HEK293T (cell line): ENCODE measurements around the gene SSTR1.

ENCODE experiments used
- CTCF ChIA-PET: fragments of 350-600 bp; formaldehyde crosslinking; extraction: SDS; loops from one replicate; lab custom pipeline; 2021; ENCODE audit warnings: antibody characterized with exemption, inconsistent platforms; lab: Yijun Ruan, JAX
- POLR2A ChIA-PET: fragments of 350-600 bp; formaldehyde crosslinking; extraction: SDS; loops from one replicate; lab custom pipeline; 2020; ENCODE audit warnings: antibody characterized with exemption, inconsistent platforms; lab: Yijun Ruan, JAX
- DNase-seq: peaks from one replicate; pipeline ENCODE4 v3.0.0; 2012; ENCODE audit warnings: mixed read lengths; ENCODE audit errors: extremely low spot score
- ARNT ChIP-seq: fragments of 450-650 bp; IDR thresholded peaks from 2 replicates; pipeline ENCODE4 v1.6.1; 2017; ENCODE audit warnings: mild to moderate bottlenecking
- BHLHE40 ChIP-seq: fragments of 450-650 bp; IDR thresholded peaks from 2 replicates; pipeline ENCODE4 v1.6.1; 2016; ENCODE audit warnings: mild to moderate bottlenecking, moderate library complexity, borderline replicate concordance
- CTBP1 ChIP-seq: fragments of 450-650 bp; IDR thresholded peaks from 2 replicates; pipeline ENCODE4 v1.6.1; 2016; ENCODE audit warnings: borderline replicate concordance
- ELF4 ChIP-seq: fragments of 450-650 bp; IDR thresholded peaks from 2 replicates; pipeline ENCODE4 v1.6.1; 2017; ENCODE audit warnings: antibody characterized with exemption
- FOXA1 ChIP-seq: fragments of 450-650 bp; IDR thresholded peaks from 2 replicates; pipeline ENCODE4 v1.6.1; 2016; ENCODE audit warnings: mild to moderate bottlenecking
- FOXK2 ChIP-seq: fragments of 450-650 bp; IDR thresholded peaks from 2 replicates; pipeline ENCODE4 v1.6.1; 2016; ENCODE audit warnings: mild to moderate bottlenecking
- FOXM1 ChIP-seq: fragments of 450-650 bp; IDR thresholded peaks from 2 replicates; pipeline ENCODE4 v1.6.1; 2017; ENCODE audit warnings: mild to moderate bottlenecking, borderline replicate concordance
- HDGF ChIP-seq: fragments of 450-650 bp; IDR thresholded peaks from 2 replicates; pipeline ENCODE4 v1.6.1; 2017; ENCODE audit warnings: antibody characterized with exemption, borderline replicate concordance
- L3MBTL2 ChIP-seq: fragments of 450-650 bp; conservative IDR thresholded peaks from 2 replicates; pipeline ENCODE4 v1.6.1; 2016; ENCODE audit warnings: mild to moderate bottlenecking
- LEF1 ChIP-seq: fragments of 450-650 bp; IDR thresholded peaks from 2 replicates; pipeline ENCODE4 v1.6.1; 2017; ENCODE audit warnings: mild to moderate bottlenecking, borderline replicate concordance
- NFRKB ChIP-seq: fragments of 450-650 bp; IDR thresholded peaks from 2 replicates; pipeline ENCODE4 v1.6.1; 2016; ENCODE audit warnings: mild to moderate bottlenecking, moderate library complexity
- PKNOX1 ChIP-seq: fragments of 450-650 bp; IDR thresholded peaks from 2 replicates; pipeline ENCODE4 v1.6.1; 2016
- SP1 ChIP-seq: fragments of 450-650 bp; IDR thresholded peaks from 2 replicates; pipeline ENCODE4 v1.6.1; 2017
- SUZ12 ChIP-seq: fragments of 450-650 bp; IDR thresholded peaks from 2 replicates; pipeline ENCODE4 v1.6.1; 2016; ENCODE audit warnings: mild to moderate bottlenecking
- TARDBP ChIP-seq: fragments of 450-650 bp; IDR thresholded peaks from 2 replicates; pipeline ENCODE4 v1.6.1; 2016
- ZNF384 ChIP-seq: fragments of 450-650 bp; IDR thresholded peaks from 2 replicates; pipeline ENCODE4 v1.6.1; 2016

SSTR1 gene

DNA sequence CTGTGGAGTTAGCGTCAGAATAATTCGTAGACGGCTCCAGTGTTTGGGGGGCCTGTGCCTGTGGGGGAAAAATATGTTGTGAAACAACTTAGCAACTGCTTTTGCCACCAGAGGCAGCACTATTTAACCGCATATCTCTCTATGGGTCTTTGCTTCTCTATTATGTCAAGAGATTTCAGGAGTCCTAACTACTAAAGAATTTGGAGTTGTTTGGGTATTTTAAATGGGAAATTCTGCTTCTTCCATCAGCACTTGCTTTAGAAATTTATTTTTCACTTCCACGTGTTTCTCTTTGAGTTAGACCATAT lies 48.8 kb downstream of the SSTR1 start:
- no peak for DNase-seq
- ChIA-PET POLR2A (no interaction called here), CTCF (no interaction called here)
- TF ChIP-seq FOXM1 (no peak), ZNF384 (no peak), PKNOX1 (no peak), HDGF (no peak), NFRKB (no peak), L3MBTL2 (no peak), BHLHE40 (no peak), ARNT (no peak)

DNA sequence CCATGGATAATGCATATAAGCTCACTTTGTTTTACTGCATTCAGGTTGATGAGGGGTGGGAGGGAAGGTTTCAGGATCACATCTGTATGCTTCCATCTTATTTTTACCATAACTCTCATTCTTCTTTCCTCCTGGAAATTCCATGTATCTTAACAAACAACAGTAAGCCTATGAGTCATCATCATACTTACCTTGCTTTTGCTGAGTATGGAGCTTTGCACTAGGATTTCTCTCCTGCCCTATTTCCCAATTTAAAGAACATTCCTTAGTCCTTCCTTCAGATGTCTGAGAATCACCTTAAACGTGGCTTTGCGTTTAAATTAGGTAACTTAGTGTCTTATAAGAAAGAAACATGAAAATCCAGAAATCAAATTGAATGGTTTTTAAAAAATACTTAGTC lies 49.8 kb downstream of the SSTR1 start:
- POLR2A ChIA-PET = no interaction called here
- CTCF ChIA-PET = no interaction called here
- no peak for DNase-seq
- TF ChIP-seq BHLHE40 (no peak), ZNF384 (no peak), FOXK2 (no peak), L3MBTL2 (no peak), TARDBP (no peak), PKNOX1 (no peak), ELF4 (no peak), NFRKB (no peak), LEF1 (no peak), SUZ12 (no peak), FOXM1 (no peak), CTBP1 (no peak), HDGF (no peak), SP1 (no peak), ARNT (no peak), FOXA1 (no peak)

DNA sequence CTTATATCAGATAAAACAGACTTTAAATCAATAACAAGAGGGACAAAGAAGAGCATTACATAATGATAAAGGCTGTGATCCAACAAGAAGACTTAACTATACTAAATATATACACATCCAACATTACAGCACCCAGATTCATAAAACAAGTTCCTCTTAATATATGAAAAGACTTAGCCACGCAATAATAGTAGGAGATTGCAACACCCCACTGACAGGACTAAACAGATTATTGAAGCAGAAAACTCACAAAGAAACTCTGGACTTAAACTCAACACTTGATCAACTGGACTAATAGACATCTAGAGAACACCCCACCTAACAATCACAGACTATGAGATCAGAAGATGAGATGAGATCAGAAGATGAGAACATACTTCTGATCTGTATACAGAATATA lies 53.9 kb downstream of the SSTR1 start:
- POLR2A ChIA-PET = no interaction called here
- no peak for DNase-seq
- CTCF ChIA-PET = no interaction called here
- TF ChIP-seq FOXK2 (no peak), ARNT (no peak), ELF4 (no peak), CTBP1 (no peak), L3MBTL2 (no peak)
